NCI-H1417 (cell line): ENCODE results near the gene MAMDC2.

Source experiments
- DNase-seq, 3 experiments: peaks; one replicate each; lab custom pipeline; 2025; lab: John Stamatoyannopoulos, UW

Gene MAMDC2

DNA sequence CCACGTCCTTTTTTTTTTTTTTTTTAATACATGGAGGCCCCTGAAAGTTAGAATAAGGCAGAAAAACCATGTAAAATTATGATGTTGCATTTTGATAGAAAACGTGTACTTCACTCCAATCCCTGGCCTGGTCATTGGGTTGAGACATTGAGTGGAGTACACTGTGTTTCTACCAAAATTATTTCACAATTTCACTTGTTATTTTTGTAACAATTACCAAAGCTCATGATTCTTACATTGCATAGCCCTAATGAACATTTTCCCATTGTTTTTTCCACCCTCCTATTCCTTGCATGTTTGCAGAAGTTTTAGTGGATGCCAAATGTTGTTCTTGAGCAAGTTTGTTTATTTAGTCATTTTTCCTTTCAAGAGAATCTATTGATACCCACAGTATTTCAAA, 21.9 kb downstream of the MAMDC2 start:
- no peak for DNase-seq

DNA sequence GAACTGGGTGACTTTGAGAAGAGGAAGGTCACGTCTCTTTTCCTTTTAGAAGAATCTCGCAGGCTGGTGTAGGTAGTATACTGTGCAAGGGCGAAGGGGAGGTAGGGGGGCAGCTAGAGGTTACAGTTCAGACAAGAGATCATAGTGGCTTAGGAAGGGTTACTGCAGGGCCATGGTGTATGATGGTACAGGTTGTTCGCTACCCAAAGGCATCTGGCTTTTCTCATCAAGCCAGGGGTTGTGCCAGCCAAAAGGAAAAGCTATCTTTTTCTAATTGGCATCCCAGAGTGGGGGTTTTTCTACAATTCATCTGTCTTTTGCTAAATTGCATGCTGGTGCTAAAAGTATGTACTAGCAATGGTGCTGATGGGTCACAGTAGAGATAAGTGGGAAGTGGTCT, 22.8 kb downstream of the MAMDC2 start:
- DNase-seq = no peak

DNA sequence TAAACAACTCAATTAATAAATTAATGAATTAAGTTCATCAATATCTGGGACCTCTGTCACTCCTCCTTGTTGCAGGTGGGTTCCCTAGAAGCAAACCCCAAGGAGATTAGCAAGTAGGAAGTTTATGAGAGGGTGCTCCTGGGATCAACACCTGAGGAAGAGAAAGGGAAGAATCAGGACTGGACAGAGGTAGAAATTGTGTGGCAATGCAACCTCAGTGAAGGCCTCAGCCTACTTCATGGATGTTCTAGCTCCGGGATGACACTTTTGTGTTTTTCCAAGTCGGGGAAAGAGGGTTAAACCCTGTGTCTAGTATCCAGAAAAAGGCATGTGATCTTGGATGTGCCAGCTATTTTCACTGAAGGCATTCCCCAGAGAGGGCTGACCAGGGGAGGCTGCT, 23.2 kb downstream of the MAMDC2 start:
- DNase-seq = no peak

DNA sequence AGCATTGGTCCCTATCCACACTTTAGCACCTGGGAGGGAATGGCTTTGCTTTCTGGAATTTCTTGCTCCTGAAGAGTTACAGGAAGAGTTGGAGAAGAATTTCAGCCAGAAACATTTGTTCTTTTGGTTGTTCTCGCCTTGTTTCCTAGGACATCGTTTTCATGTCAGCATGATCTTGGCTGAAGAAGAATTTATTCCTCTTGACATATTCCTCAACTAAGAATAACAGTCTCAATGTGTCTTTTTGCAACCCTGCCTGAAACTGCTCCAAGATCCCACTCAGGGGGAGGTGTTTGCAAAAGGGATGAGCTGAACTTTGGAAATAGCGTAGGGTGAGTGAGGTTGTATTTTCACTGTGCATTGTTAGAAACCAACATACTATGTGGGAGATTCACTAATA, 26.1 kb downstream of the MAMDC2 start:
- no peak for DNase-seq

DNA sequence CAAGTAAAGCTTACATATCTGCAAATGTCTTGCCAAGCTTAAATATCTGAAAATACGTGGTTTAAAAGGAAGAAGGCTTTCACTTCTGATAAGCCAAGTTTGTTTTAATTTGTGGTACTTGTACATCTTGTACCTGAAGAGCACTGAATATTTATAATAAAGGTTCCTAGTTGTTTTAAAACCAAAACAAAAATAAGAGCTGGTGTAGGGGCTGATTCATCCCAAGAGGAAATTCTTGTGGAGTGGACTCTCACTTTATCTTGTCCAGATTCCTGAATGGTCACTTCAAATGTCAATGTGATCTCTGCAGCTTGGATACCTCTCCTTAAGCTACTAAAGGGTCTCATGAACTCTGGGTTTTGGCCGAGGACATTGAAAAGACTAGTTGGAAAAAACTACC, 29.5 kb downstream of the MAMDC2 start:
- no peak for DNase-seq

DNA sequence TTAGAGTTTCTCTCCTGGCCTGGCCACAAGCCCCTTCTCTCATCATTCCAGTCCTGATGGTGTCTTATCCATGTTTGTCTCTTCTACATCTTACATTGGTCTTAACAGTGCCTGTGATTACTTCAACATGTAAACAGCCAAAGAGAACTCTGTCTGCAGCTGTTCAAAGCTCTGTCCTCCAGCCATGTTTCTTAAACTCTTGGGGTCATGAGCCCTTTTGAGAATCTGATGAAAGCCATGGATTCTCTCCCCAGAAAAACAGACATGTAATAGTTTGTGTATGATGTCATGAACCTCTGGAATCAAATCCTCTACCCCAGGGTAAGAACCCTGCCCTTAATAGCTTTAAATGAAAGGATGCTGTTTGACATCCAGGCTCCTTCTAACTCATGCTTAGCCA, 30.1 kb downstream of the MAMDC2 start:
- DNase-seq = no peak

DNA sequence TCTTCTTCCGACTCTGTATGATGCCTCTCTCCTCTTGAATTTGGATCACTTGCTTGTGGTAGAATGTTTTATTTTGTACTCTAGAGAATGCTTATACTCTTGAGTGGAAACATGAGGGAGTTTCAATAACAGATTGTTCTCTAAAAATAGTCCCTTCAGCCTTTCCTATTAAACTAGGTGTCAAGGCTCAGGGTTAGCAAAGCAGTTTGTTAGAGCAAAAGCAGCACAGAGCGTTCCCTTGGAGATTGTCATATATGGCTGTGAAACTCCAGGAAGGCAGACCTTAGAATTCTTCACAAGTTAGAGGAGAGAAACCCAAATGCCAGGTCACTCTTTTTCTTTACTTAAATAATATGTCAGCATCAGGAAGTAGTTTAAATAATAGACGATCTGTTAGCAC, 33.0 kb downstream of the MAMDC2 start:
- DNase-seq = no peak

DNA sequence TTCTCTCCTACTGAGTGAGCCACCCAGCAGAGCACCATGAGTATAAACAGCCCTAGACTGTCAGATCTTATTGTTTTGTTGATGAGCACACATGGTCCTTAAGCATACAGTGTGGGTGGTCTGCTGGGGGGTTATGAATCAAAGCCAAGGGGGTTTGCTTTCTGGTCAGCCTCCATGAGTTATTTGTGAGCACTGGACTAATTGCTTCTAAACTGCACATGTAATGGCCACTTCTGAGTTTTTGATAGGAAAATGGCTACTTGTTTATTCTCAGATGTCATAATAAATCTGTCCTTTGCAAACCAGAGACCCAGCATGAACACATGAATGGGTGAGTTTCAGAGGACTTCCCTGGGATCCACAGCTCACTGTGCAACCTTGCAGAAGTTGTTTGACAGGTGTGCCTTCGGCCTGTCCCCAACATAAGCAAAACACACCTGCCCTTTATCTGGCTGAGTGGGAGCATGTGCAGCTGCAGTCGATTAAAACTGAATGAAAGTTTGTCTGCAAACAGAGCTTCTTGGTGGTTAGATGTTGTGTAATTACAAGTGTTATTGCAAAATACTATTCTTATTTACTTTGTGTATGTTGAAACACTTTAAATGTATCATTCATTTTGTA, 35.9 kb downstream of the MAMDC2 start:
- peak; percentile 71 to 97 (median 82) for DNase-seq

DNA sequence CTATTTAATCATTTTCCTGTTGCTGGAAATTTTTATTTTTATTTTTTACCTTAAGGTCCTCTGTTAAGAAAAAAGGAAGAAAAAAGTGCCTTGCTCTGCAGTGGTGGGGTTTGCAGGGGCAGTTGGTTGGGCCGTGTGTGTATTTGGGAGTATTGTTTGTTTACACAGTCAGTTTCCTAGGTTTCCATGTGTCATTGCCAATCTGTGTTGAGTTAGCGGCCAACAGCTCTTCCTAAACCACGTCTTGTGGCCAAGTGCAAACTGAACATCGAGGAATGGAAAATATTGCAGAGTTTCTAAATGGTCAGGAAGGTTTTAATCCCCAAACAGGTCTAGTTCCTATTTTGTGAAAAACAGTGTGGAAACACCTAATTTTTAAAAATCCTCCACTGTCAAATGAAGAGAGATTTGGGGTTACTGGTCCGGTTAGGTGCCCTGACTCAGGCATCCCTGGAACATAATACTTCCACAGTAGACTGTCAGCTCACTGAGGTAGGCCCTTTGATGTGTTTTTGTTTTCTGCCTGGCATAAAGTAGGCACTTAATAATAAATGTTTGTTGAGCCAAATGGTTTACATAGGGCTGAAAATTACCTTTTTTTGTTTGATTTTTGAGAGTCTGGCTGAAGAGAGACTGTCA, 37.0 kb downstream of the MAMDC2 start:
- DNase-seq = peak in 2 of 3 experiments; percentile 46 to 81

DNA sequence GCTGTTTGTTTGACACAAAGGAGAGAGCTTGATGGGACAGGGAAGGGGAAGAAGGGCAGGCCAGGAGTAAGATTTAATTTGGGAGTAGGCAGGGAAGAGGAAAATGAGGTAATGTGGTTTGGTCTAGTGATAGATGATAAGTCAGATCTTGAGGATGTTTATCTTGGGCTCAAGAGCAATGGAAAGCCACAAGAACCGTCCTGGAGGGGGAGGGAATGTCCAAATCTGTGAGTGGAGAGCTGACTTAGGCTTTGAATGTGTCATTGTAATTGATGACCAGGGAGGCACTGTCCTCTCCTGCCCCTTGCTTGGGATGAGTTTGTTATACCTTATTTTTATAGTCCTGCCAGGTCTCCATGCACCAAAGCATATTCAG, 37.5 kb downstream of the MAMDC2 start:
- DNase-seq = peak in 2 of 3 experiments; percentile 47 to 69

DNA sequence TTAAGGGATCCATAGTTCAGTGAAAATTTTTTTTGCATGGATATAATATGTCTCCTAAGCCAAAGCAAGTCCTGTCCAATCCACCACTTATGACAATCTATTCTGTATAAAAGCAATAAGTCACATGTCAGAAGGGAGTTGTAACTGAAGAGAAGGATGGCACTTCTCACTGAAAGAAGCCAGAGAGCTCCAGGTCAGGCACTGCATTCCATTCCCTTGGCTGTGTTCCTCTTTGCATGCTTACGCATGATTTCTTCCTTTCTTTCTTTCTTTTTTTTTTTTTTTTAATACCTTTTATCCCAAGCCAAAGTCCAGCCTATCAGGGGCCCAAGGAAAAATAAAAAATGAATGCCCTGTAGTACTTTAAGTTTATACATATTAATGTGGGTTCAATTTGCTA, 39.8 kb downstream of the MAMDC2 start:
- no peak for DNase-seq

DNA sequence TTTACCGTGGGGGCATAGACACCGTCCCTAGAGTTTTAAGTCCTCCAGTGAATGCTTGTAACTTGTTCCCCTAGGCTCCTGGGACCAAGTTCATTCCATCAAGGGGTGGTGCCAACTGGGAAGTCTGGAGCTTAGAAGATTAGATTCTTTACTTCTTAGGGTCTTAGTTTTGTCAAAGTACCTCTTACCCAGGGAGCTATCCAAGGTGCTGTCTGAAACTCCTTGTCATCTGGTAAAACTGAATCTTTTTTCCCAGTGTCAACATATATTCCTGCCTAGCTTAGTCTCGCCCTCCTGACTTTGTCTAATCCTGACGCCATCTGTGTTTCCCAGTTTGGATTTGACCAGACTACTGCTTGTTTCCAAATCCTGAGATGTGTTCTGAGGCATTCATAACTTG, 41.6 kb downstream of the MAMDC2 start:
- no peak for DNase-seq

DNA sequence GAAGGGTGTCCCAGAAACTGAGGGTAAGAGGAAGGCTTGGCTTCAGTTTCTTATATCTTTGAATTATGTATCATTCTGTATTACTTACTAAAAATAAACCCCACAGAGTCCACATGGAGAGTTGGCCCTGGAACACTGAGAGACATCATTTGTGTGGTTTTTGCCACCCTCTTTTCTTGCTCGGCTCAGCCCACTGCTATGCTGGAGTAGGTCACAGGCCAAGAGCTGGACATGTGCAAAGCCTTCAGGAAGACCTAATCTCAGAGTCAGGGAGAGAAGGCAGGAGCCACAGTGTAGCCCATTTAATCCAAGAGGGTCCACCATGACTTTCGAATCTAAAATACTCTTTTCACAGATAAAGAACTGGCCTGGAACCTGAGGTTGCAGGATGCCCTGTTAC, 47.5 kb downstream of the MAMDC2 start:
- DNase-seq = no peak

DNA sequence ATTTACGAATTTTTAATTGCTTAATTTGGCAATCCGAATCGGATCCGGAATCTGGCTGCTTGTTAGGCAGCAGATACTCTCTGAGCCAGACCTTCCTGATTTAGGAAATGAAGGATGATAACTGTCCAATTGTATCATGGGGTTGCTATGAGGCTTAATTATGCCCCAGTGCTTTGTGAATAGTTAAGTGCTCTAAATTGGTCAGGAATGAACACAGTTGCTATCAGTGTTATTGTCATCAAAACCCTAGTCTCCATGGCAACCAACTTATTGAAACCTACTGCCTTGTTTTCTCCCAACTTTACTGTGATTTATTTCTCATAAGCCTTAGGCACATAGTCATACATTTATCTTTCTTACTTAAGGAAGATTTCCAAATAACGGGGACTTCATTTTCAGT, 47.9 kb downstream of the MAMDC2 start:
- DNase-seq = peak in 2 of 3 experiments; percentile 20 to 70

DNA sequence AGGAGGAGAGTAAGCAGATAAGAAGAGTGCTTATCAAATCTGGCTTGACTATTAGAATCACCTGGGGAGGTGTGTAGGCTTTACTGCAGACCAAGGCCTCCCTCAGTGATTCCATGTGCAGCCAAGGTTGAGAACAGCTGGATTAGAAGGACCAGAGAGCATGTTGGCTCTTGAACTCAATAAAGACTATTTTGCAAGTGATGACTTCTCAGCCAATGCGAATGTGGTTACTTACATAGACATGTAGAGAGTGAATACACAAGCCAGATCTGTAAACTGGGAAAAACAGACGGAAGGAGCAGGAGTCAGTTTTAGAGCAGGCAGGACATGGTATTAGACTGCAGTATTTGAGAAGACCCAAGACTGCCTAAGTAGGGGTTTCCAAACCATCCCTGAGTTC, 48.5 kb downstream of the MAMDC2 start:
- DNase-seq = no peak

DNA sequence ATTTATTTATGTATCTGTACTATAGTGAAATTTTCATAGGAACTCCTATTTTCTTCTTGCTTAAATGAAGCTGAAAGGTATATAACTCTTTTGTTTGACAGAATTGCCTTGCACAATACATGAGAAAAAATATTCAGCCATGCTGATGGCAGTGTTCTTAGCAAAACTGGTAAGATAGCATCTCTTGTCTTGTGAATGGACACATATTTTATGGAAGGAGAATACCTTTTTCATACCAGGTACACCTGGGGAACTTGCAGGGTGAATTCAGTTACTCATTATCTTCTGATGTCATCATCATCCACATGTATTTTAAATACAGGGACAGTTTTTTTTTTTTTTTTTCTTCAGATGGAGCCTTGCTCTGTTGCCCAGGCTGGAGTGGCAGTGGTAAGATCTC, 49.4 kb downstream of the MAMDC2 start:
- no peak for DNase-seq

DNA sequence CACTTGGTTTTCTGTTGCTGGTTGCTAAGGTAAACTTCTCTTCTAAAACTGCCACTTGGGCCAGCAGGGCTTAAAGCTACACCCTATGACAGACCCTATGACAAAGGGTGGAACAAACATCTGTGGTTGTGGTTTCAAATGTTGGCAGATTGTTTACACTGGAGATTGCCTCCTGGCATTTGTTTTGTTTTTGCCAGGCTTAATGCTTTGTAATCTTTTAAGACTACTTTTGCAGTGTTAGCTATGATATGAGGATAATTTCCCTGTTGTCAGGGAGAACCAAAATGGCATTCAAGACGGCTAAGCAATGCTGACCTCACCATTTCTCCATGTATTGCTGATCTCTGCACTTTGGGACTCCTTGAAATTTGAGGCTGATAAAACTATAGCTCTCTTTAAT, 50.3 kb downstream of the MAMDC2 start:
- peak in 1 of 3 experiments; percentile 26 for DNase-seq

DNA sequence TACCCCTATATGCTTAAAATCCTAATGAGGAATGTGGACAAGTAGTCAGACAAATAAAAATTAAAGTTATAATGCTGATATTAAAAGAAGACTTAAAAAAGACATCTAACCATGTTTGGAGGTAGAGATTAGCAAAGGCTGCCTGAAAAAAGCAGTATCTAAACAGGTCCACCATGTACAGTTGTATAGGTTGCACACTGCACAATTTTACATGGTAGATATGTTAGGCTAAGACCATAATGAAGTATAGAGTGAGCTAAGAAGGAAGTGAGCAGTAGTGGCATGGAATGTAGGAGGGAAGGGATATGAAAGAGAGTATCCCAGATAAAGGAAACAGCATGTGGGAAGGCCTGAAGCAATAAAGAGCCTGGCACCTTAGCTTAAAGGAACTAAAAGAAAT, 51.1 kb downstream of the MAMDC2 start:
- DNase-seq = no peak

DNA sequence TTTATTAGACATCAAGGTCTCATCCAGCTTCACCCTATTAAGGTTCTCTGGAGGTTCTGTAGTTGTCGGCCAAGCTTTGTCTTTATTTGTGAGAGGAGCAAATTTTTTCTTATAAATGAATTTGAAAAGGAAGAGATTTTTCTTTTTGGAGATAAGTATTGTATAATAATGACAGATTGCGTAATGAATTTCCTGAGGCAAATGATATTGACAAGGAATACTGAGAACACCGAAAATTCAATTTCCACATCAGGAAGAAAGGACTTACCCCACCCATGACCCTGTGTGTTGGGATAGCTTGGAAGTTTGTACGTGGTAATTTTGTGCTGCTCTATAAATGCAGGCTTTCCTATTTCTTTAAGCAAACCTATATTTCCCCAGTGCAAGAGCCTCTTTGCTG, 53.5 kb downstream of the MAMDC2 start:
- no peak for DNase-seq

DNA sequence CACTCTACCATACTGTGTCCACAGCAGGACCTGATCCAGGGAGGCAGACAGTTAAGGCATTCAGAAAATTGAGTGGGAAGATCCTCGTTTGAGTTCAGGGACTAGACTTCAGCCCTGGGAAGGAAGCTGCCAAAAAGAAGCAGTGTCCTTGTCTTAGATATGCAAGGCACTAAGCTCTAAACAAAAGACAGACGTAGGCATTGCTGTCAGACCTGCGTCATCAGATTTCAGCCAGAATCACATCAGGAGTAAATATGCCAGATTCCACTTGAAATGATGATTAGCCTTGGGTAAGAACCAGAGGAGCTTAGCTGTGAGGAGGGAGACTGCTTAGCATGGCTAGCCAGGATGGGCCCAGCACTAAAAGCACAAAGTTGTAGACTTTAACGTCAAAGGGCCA, 56.7 kb downstream of the MAMDC2 start:
- no peak for DNase-seq

DNA sequence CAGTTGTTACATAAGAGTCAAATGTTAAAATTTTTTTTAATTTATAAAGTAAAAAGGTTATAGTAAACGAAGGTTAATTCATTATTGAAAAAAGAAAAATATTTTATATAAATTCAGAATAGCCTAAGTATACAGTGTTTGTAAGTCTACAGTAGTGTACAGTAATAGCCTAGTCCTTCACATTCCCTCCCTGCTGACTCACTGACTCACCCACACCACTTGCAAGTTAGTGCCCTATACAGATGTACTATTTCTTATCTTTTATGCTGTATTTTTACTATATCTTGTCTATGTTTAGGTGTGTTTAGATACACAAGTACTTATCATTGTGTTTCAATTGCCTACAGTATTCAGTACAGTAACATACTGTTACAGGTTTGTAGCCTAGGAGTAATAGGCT, 57.6 kb downstream of the MAMDC2 start:
- no peak for DNase-seq

DNA sequence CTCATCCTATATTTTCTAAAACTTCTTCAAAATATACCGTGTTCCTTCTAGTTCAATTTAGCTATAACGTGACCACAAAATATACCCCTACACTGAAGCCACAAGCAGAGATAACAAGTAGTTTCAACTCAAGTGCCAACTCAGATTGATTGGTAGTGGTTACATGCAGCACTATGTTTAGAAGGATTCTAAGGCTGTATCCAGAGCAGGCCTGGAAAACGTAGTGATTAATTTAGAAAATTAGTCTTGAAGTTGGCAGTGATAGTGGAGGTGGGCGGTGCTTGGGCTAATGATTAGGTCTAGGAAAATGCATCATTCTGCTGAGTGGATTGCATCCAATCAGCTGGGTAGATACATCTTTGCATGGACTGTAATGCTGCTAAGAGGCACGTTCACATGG, 61.5 kb downstream of the MAMDC2 start:
- DNase-seq = peak; percentile 18 to 78 (median 50)

DNA sequence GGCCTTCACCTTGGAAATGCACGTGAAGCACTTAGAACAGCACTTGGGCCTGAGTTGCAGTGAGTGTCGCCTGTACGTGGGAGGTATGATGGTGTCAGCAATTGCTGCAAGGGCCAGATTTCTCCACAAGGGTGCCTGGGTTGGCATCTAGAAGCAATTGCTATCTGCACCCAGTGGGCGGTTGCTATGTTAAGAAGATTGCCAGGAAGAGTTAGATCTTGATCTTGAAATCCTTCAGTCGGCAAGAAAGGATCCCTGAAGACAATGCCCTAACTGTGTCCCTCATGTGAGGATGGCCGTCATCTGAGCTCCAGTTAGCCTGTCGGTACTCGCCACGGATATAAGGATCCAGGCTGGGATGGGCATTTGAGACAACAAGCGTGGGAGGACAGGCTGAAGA, 62.9 kb downstream of the MAMDC2 start:
- no peak for DNase-seq

DNA sequence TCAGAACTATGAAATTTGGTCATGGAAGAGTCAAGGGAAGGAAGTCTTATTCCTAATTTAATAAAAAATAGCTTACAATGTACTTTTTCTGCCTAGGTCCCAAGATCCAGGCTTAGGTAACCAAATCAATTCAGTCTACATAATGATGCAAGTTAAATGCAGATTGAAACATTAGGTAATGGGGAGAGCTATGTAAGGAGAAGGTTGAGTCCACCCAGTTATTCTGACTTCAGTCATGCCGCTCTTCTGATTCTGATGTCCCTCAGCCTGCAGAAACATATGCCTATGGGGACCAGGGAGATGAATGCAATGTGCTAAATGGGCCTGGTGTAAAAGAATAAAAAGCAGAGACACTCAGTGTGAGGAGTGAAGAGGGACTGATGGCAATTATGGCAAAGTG, 63.9 kb downstream of the MAMDC2 start:
- DNase-seq = peak in 2 of 3 experiments; percentile 15 to 76
